ENCODE results near the gene ATP13A2.

- TF ChIP-seq CTCF (IDR thresholded peaks at IDR 0.05), result no peak
- no peak for TF ChIP-seq POLR2A (IDR thresholded peaks at IDR 0.05)
Measured at GRCh38 chr1:16996845-16997244, 14.9 kb downstream of the ATP13A2 start.
